Right lobe of liver (tissue), 6 donors: ENCODE results near the gene CD209. TPM values are rescaled to one million over a fixed set of nuclear protein-coding genes. Genes with fewer than 3 reads are reported as not detected.

Source experiments
- ATAC-seq, 4 donors: fragments of 200-7000 bp; cut with Tn5 transposase; one replicate each; pipeline ENCODE4 v1.9.1; 2020; ENCODE audit warnings: mild to moderate bottlenecking in 4 of 4, moderate library complexity in 4 of 4
- DNase-seq, 3 donors: peaks; one replicate each; pipeline ENCODE4 v3.0.0-alpha.2; 2020
- H3K27ac ChIP-seq, 3 donors: fragments of 200-600 bp; one replicate each; pipeline ENCODE4 v1.8.0; 2022
- H3K27me3 ChIP-seq, 2 donors: fragments of 200-600 bp; one replicate each; pipeline ENCODE4 v1.8.0; 2022
- H3K36me3 ChIP-seq, 4 donors: fragments of 200-600 bp; sonication (generic) in 1 of 4; one replicate each; pipeline versions ENCODE4 v1.5.1 to v1.8.0; 2017 to 2022; ENCODE audit warnings: control low read depth in 1 of 4
- H3K4me1 ChIP-seq, 4 donors: fragments of 200-600 bp; sonication (generic) in 1 of 4; one replicate each; pipeline versions ENCODE4 v1.5.1 to v1.8.0; 2017 to 2022; ENCODE audit warnings: control low read depth in 1 of 4
- H3K4me3 ChIP-seq, 3 donors: fragments of 200-600 bp; one replicate each; pipeline ENCODE4 v1.8.0; 2022
- H3K9me3 ChIP-seq, 4 donors: fragments of 200-600 bp; sonication (generic) in 1 of 4; one replicate each; pipeline versions ENCODE4 v1.5.1 to v1.8.0; 2017 to 2022; ENCODE audit warnings: control low read depth in 1 of 4
- POLR2A ChIP-seq: fragments of 450-650 bp; IDR thresholded peaks from one replicate; pipeline ENCODE4 v1.6.1; 2017; ENCODE audit warnings: antibody characterized with exemption, mild to moderate bottlenecking
- WGBS: methylation state at CpG from one replicate; pipeline ENCODE4 v1.1.6; 2018; ENCODE audit warnings: low coverage, low lambda C conversion rate; ENCODE audit not compliant: insufficient coverage; ENCODE audit errors: missing lambda C conversion rate; 5-methylcytosine and 5-hydroxymethylcytosine counted together
- intact Hi-C, 2 donors: fragments of 100-400 bp; cut with DNase I; formaldehyde crosslinking; loops; one replicate each; pipeline versions ENCODE4 v1.11.2 to v1.14.1; 2022
- total RNA-seq, 6 experiments: library from RNA; depleted of rRNA in 2 of 6; stranded (reverse); fragments of >200 nt in 2 of 6; fragmentation: NEBNext Ultra II Directional in 3 of 6; extraction: Animal tissue kit (Norgen Biotek cat#: 25700) in 3 of 6; gene quantifications; one replicate each; pipeline versions ENCODE4 v1.1.0 to v1.2.4, GENCODE V29; 2016 to 2023
- TF ChIP-seq, protein P1 (sequence below), 4 donors: fragments of 200-600 bp in 3 of 4; fragments of 450-650 bp in 1 of 4; IDR thresholded peaks; one replicate each; pipeline versions ENCODE4 v1.5.1 to v1.8.0; 2016 to 2022; ENCODE audit warnings: antibody characterized with exemption in 4 of 4, mild to moderate bottlenecking in 2 of 4
- donor health status: DM: no; HTN: yes; CAD: no.
- donor health status: DM: no; HTN: no; CAD: no.
- donor health status: DM: no; HTN: no; CAD: no.
- donor health status: DM: no; HTN: yes; CAD: no.
- donor health status: DM: no; HTN: yes; CAD: no.

The CD209 gene
- total RNA-seq, 6 experiments from 2014 or later: 0.42 to 6.7 (median 2.8) TPM

- intact Hi-C loops: no loop called here
- WGBS: 45% methylated on average over 7 of the region's 8 CpGs
These were observed 15.5 kb upstream of the CD209 start, which contains the start of gene CLEC4M for GRCh38 chr19:7762719-7763293. Gene CLEC4M (plus strand): TSS chr19:7763243. CDS start chr19:7763267, 24 bp downstream.

DNA sequence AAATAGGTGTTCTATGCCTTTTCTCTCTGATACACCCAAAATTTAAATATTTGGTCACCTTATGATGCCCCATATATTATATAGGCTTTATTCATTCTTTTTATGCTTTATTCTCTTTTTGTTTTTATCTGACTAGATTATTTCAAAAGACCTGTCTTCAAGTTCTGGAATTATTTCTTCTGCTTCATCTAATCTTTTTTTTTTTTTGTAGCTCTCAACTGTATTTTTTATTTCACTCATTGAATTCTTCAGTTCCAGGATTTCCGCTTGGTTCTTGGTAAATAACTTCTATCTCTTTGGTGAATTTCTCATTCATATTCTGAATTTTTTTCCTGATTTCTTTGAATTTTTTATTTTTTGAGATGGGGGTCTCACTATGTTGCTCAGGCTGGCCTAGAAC is 11.8 kb upstream of the CD209 start:
- intact Hi-C loops: no loop called here
- Histone ChIP-seq H3K27me3 (no peaks in the 10 kb centered on the region), H3K9me3 (peaks cover 0 to 3% (median 0%) of the 10 kb centered on the region in 4 donors), H3K4me1 (no peaks in the 10 kb centered on the region), H3K27ac (no peak overlapping the region), H3K36me3 (no peaks in the 10 kb centered on the region), H3K4me3 (no peak overlapping the region)
- no peak for ATAC-seq
- no peak for DNase-seq
- 90% methylated on average over 1 of the region's 1 CpG for WGBS
- TF ChIP-seq POLR2A: no peak
- TF ChIP-seq, protein P1, sequence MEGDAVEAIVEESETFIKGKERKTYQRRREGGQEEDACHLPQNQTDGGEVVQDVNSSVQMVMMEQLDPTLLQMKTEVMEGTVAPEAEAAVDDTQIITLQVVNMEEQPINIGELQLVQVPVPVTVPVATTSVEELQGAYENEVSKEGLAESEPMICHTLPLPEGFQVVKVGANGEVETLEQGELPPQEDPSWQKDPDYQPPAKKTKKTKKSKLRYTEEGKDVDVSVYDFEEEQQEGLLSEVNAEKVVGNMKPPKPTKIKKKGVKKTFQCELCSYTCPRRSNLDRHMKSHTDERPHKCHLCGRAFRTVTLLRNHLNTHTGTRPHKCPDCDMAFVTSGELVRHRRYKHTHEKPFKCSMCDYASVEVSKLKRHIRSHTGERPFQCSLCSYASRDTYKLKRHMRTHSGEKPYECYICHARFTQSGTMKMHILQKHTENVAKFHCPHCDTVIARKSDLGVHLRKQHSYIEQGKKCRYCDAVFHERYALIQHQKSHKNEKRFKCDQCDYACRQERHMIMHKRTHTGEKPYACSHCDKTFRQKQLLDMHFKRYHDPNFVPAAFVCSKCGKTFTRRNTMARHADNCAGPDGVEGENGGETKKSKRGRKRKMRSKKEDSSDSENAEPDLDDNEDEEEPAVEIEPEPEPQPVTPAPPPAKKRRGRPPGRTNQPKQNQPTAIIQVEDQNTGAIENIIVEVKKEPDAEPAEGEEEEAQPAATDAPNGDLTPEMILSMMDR (IDR thresholded peaks at IDR 0.05): no peak

More at GRCh38 chr19:7762719-7763293, 15.5 kb upstream of the CD209 start, which contains the start of gene CLEC4M:
- ATAC-seq (peak; percentile 59 to 68 (median 64)), DNase-seq (no peak)
- peak within 1 kb of the TSS in 1 of 3 donors; percentile 43 for H3K27ac ChIP-seq
- no peaks in the 10 kb centered on the region for H3K36me3 ChIP-seq
- H3K9me3 ChIP-seq: no peaks in the 10 kb centered on the region
- no peaks in the 10 kb centered on the region for H3K4me1 ChIP-seq
- H3K4me3 ChIP-seq: peak within 1 kb of the TSS in 1 of 3 donors; percentile 9
- H3K27me3 ChIP-seq: no peaks in the 10 kb centered on the region
- no peak for TF ChIP-seq POLR2A
- TF ChIP-seq, protein P1 (IDR thresholded peaks at IDR 0.05): no peak

DNA sequence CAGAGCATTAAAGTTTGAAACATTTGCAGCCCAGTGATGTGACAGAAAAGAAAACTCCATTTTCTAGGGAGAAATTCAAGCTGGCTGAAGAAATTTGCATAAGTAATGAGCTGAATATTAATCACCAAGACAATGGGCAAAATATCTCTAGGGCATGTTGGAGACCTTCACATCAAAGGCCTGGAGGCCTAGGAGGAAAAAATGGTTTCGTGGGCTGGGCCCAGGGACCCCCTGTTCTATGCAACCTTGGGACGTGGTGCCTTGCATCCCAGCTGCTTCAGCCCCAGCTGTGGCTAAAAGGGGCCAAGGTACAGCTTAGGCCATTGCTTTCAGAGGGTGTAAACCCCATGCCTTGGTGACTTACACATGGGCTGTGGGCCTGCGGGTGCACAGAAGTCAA is 10.0 kb upstream of the CD209 start:
- intact Hi-C loops: no loop called here
- TF ChIP-seq, protein P1 (IDR thresholded peaks at IDR 0.05): no peak
- no peak for TF ChIP-seq POLR2A
- WGBS: 68% methylated on average over 3 of the region's 3 CpGs
- Histone ChIP-seq H3K27me3 (no peaks in the 10 kb centered on the region), H3K4me3 (no peak overlapping the region), H3K4me1 (no peaks in the 10 kb centered on the region), H3K36me3 (no peaks in the 10 kb centered on the region), H3K27ac (no peak overlapping the region), H3K9me3 (peaks cover 0 to 3% (median 0%) of the 10 kb centered on the region in 4 donors)
- no peak for DNase-seq
- ATAC-seq: no peak

DNA sequence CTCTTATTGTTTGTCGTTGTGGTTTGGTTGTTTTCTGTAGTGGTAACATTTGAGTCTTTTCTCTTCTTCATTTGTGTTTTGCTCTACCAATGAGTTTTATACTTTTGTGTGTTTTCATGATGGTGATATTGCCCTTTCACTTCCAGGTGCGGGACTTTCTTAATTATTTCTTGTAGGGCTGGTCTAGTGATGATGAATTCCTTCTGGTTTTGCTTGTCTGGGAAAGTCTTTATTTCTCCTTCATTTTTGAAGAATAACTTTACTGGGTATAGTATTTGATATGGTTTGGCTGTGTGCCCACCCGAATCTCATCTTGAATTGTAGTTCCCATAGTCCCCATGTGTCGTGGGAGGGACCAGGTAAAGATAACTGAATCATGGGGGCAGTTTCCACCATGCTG is 8.9 kb upstream of the CD209 start:
- Histone ChIP-seq H3K27me3 (no peaks in the 10 kb centered on the region), H3K27ac (no peak overlapping the region), H3K36me3 (no peaks in the 10 kb centered on the region), H3K9me3 (peaks cover 0 to 3% (median 0%) of the 10 kb centered on the region in 4 donors), H3K4me3 (no peak overlapping the region), H3K4me1 (no peaks in the 10 kb centered on the region)
- WGBS: 37% methylated on average over 4 of the region's 4 CpGs
- ATAC-seq (no peak), DNase-seq (no peak)
- intact Hi-C loops: no loop called here
- no peak for TF ChIP-seq POLR2A
- TF ChIP-seq, protein P1 (IDR thresholded peaks at IDR 0.05): no peak
